Activated CD8-positive, alpha-beta T cell treated with anti-CD3 and anti-CD28 coated beads for 36 hours (primary cell): Measurements from ENCODE around the gene C12orf57. TPM values are rescaled to one million over a fixed set of nuclear protein-coding genes. Genes with fewer than 3 reads are reported as not detected.

Experiments
- ATAC-seq: fragments of 200-7000 bp; cut with Tn5 transposase; one replicate; pipeline ENCODE4 v1.10.0; 2021; ENCODE audit warnings: mild to moderate bottlenecking, moderate library complexity
- CTCF ChIA-PET: fragments of 350-600 bp; sonication (Branson Sonifier 250); formaldehyde crosslinking; loops from one replicate; lab custom pipeline; 2021; ENCODE audit warnings: antibody characterized with exemption; lab: Charles Lee
- POLR2A ChIA-PET: fragments of 350-600 bp; sonication (Branson Sonifier 250); formaldehyde crosslinking; loops from one replicate; lab custom pipeline; 2021; ENCODE audit warnings: antibody characterized with exemption; lab: Charles Lee
- DNase-seq: peaks from one replicate; pipeline ENCODE4 v3.0.0-alpha.2; 2020
- H3K27ac Mint-ChIP-seq: one replicate; pipeline ENCODE4 v1.8.0; 2021; ENCODE audit warnings: mild to moderate bottlenecking, mixed read lengths
- H3K27me3 Mint-ChIP-seq: one replicate; pipeline ENCODE4 v1.8.0; 2021; ENCODE audit warnings: mixed read lengths
- H3K36me3 Mint-ChIP-seq: one replicate; pipeline ENCODE4 v1.8.0; 2021; ENCODE audit warnings: low read depth, mixed read lengths
- H3K4me1 Mint-ChIP-seq: one replicate; pipeline ENCODE4 v1.8.0; 2021; ENCODE audit warnings: low read depth, mixed read lengths
- H3K4me3 Mint-ChIP-seq: one replicate; pipeline ENCODE4 v1.8.0; 2021; ENCODE audit warnings: mild to moderate bottlenecking, moderate library complexity, mixed read lengths
- H3K9me3 Mint-ChIP-seq: one replicate; pipeline ENCODE4 v1.8.0; 2021; ENCODE audit warnings: mixed read lengths
- intact Hi-C: fragments of 100-400 bp; cut with micrococcal nuclease; formaldehyde crosslinking; loops from one replicate; pipeline ENCODE4 v1.10.0; 2022
- total RNA-seq, 2 experiments: library from RNA; stranded (reverse); gene quantifications; one replicate each; pipeline ENCODE4 v1.2.3, GENCODE V29; 2021
- TF ChIP-seq, protein P1 (sequence below): fragments of 200-600 bp; IDR thresholded peaks from one replicate; pipeline ENCODE4 v1.8.0; 2022; ENCODE audit warnings: antibody characterized with exemption, mild to moderate bottlenecking

The C12orf57 gene
- total RNA-seq, 2 experiments from 2014 or later = 226 to 244 TPM

- peaks cover 35% of the 10 kb centered on the region for H3K4me1 Mint-ChIP-seq
- no peaks in the 10 kb centered on the region for H3K9me3 Mint-ChIP-seq
- peak; percentile 91 for ATAC-seq
- peak; percentile 88 for DNase-seq
- no peaks in the 10 kb centered on the region for H3K27me3 Mint-ChIP-seq
- ChIA-PET CTCF (interaction anchor here (0.7 to 5.8 kb wide), 8 partner anchors 10 to 190 kb away, joined by 3 to 31 read pairs (median 4); partner anchors contain the start of genes C12orf57 and RNU7-1), POLR2A (interaction anchor here (0.9 to 8.2 kb wide), 11 partner anchors 9 to 226 kb away, joined by 3 to 62 read pairs (median 3); partner anchors contain the start of genes C12orf57, LPCAT3, RNU7-1 and ZNF384)
- H3K27ac Mint-ChIP-seq = peak within 1 kb of the TSS; percentile 90
- peak within 1 kb of the TSS; percentile 95 for H3K4me3 Mint-ChIP-seq
- TF ChIP-seq, protein P1, sequence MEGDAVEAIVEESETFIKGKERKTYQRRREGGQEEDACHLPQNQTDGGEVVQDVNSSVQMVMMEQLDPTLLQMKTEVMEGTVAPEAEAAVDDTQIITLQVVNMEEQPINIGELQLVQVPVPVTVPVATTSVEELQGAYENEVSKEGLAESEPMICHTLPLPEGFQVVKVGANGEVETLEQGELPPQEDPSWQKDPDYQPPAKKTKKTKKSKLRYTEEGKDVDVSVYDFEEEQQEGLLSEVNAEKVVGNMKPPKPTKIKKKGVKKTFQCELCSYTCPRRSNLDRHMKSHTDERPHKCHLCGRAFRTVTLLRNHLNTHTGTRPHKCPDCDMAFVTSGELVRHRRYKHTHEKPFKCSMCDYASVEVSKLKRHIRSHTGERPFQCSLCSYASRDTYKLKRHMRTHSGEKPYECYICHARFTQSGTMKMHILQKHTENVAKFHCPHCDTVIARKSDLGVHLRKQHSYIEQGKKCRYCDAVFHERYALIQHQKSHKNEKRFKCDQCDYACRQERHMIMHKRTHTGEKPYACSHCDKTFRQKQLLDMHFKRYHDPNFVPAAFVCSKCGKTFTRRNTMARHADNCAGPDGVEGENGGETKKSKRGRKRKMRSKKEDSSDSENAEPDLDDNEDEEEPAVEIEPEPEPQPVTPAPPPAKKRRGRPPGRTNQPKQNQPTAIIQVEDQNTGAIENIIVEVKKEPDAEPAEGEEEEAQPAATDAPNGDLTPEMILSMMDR = no peak
- intact Hi-C loops = no loop called here
- peaks cover 40% of the 10 kb centered on the region for H3K36me3 Mint-ChIP-seq
Measured at GRCh38 chr12:6914246-6914946, 29.4 kb upstream of the C12orf57 start, which contains the start of gene ENO2. Gene ENO2, plus strand, starts transcription at chr12:6914580. Its CDS starts 1,253 bp downstream, at chr12:6915833.

DNA sequence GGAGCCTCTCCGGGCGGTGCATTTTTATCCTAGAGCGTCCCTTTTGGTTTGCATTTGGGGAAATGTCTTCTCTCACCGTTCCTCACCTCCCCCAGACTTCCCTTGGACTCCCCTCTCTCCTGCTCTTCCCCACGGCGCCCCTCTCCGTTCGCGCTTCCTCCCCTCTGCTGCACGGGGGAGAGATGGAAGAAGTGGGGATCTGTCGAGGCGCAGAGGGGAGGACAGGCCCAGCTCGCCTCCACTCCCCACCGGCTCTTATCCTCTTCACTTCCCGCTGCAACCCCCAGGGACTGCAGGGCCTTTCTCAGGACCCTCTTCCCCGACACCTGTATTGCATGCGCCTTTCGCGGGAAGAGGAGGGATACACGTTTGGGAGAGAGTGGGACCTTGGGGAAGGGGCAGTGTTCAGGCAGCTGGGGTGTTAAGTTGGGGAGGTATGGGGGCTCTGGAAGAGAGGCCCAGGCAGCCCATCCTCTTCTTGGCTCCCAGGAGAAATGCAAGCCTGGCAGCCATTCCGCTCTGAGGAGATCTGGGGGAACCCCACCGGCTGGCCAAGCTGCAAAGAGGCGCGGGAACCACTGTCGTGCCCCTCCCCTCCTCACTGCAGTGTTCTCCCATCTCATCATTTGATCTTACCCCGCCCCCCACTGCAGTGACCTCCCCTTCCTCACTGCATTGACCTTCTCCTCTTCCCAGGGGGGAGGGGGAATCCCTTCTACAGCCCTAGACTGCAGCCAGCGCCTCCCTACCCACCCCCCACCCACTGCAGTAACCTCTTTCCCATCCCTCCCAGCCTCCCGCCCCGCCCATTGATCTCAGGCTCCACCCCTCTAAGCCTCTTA is 28.7 kb upstream of the C12orf57 start:
- no peaks in the 10 kb centered on the region for H3K27me3 Mint-ChIP-seq
- intact Hi-C loops = no loop called here
- H3K36me3 Mint-ChIP-seq = peaks cover 48% of the 10 kb centered on the region
- DNase-seq (peak; percentile 38), ATAC-seq (no peak)
- TF ChIP-seq, protein P1 = no peak
- peak overlapping the region; percentile 88 for H3K27ac Mint-ChIP-seq
- ChIA-PET CTCF (interaction anchor here (1.0 to 5.8 kb wide), 6 partner anchors 9 to 29 kb away, joined by 3 to 31 read pairs (median 4); partner anchors contain the start of genes C12orf57 and RNU7-1), POLR2A (interaction anchor here (0.6 to 8.2 kb wide), 10 partner anchors 9 to 128 kb away, joined by 3 to 62 read pairs (median 3); partner anchors contain the start of genes C12orf57, LPCAT3 and RNU7-1)
- H3K4me3 Mint-ChIP-seq = peak overlapping the region; percentile 95
- H3K4me1 Mint-ChIP-seq = peaks cover 43% of the 10 kb centered on the region
- H3K9me3 Mint-ChIP-seq = no peaks in the 10 kb centered on the region

GRCh38 chr12:6915789-6916285 is 28.0 kb upstream of the C12orf57 start:
- Mint-ChIP-seq H3K4me1 (peaks cover 43% of the 10 kb centered on the region), H3K4me3 (peak overlapping the region; percentile 95), H3K9me3 (no peaks in the 10 kb centered on the region), H3K27ac (peak overlapping the region; percentile 46), H3K27me3 (no peaks in the 10 kb centered on the region), H3K36me3 (peaks cover 48% of the 10 kb centered on the region)
- TF ChIP-seq, protein P1 = no peak
- intact Hi-C loops = no loop called here
- DNase-seq (no peak), ATAC-seq (no peak)
- ChIA-PET POLR2A (interaction anchor here (0.6 to 8.2 kb wide), 8 partner anchors 8 to 128 kb away, joined by 3 to 62 read pairs (median 4); partner anchors contain the start of genes C12orf57 and RNU7-1), CTCF (interaction anchor here (1.0 to 5.8 kb wide), 3 partner anchors 22 to 29 kb away, joined by 3 to 27 read pairs (median 4); no protein-coding TSS in a partner anchor)

GRCh38 chr12:6916426-6917200 is 27.2 kb upstream of the C12orf57 start:
- CTCF ChIA-PET = interaction anchor here (0.9 to 1.8 kb wide), 4 partner anchors 10 to 48 kb away, joined by 3 to 9 read pairs (median 4); no protein-coding TSS in a partner anchor
- H3K9me3 Mint-ChIP-seq = no peaks in the 10 kb centered on the region
- H3K27me3 Mint-ChIP-seq = no peaks in the 10 kb centered on the region
- POLR2A ChIA-PET = interaction anchor here (0.9 to 8.2 kb wide), 9 partner anchors 9 to 127 kb away, joined by 3 to 62 read pairs (median 5); partner anchors contain the start of genes C12orf57 and RNU7-1
- H3K27ac Mint-ChIP-seq = peak overlapping the region; percentile 52
- peaks cover 43% of the 10 kb centered on the region for H3K4me1 Mint-ChIP-seq
- H3K36me3 Mint-ChIP-seq = peaks cover 53% of the 10 kb centered on the region
- intact Hi-C loops = no loop called here
- TF ChIP-seq, protein P1 = no peak
- no peak for ATAC-seq
- DNase-seq = no peak
- peak overlapping the region; percentile 95 for H3K4me3 Mint-ChIP-seq
